ENCODE measurements around the gene ALOX5. TPM values are rescaled to one million over a fixed set of nuclear protein-coding genes. Genes with fewer than 3 reads are reported as not detected.

The ALOX5 gene
- total RNA-seq, 1 experiment from 2014 or later: 3.4 TPM

- TF ChIP-seq ZNF396 (CRISPR knock-in tag; IDR thresholded peaks at IDR 0.05; ENCODE audit: borderline replicate concordance) (no peak), ZNF232 (CRISPR knock-in tag; IDR thresholded peaks at IDR 0.05) (no peak)
Observed at GRCh38 chr10:45456822-45457221, 82.8 kb downstream of the ALOX5 start (continued).

GRCh38 chr10:45457487-45457886, 83.5 kb downstream of the ALOX5 start:
- Mint-ChIP-seq H3K4me3 (no peak overlapping the region), H3K36me3 (peaks cover 6% of the 10 kb centered on the region; the same call in 1 of the 2 replicates), H3K9me3 (no peaks in the 10 kb centered on the region), H3K4me1 (no peaks in the 10 kb centered on the region), H3K27ac (no peak overlapping the region), H3K27me3 (ENCODE audit: low read depth) (no peaks in the 10 kb centered on the region)
- DNase-seq (ENCODE audit: low spot score) (no peak), ATAC-seq (no peak)
- ChIA-PET POLR2A (no interaction called here), CTCF (no interaction called here)
- TF ChIP-seq TP53 (CRISPR knock-in tag; IDR thresholded peaks at IDR 0.05): no peak
- TF ChIP-seq STAT6 (CRISPR knock-in tag; conservative IDR thresholded peaks at IDR 0.05; ENCODE audit: low read depth): no peak
- TF ChIP-seq FOXK1 (CRISPR knock-in tag; IDR thresholded peaks at IDR 0.05): no peak
- no peak for TF ChIP-seq ZNF219 (CRISPR knock-in tag; IDR thresholded peaks at IDR 0.05; ENCODE audit: borderline replicate concordance)

- no peak for ATAC-seq
- H3K4me3 Mint-ChIP-seq: no peak overlapping the region
- DNase-seq (ENCODE audit: low spot score): no peak
- no peaks in the 10 kb centered on the region for H3K27me3 Mint-ChIP-seq (ENCODE audit: low read depth)
- TF ChIP-seq NR2C2 (CRISPR knock-in tag; IDR thresholded peaks at IDR 0.05) (no peak), ZNF671 (CRISPR knock-in tag; IDR thresholded peaks at IDR 0.05) (no peak), AR (CRISPR knock-in tag; IDR thresholded peaks at IDR 0.05) (no peak), NFYB (CRISPR knock-in tag; conservative IDR thresholded peaks at IDR 0.05; ENCODE audit: low read depth) (no peak), ZBTB43 (CRISPR knock-in tag; IDR thresholded peaks at IDR 0.05) (no peak), TEAD1 (CRISPR knock-in tag; IDR thresholded peaks at IDR 0.05) (no peak), ZNF423 (CRISPR knock-in tag; IDR thresholded peaks at IDR 0.05) (no peak), ZBTB21 (CRISPR knock-in tag; IDR thresholded peaks at IDR 0.05; ENCODE audit: borderline replicate concordance) (no peak), ELF4 (CRISPR knock-in tag; IDR thresholded peaks at IDR 0.05; ENCODE audit: low read depth) (no peak), ZNF396 (CRISPR knock-in tag; IDR thresholded peaks at IDR 0.05; ENCODE audit: borderline replicate concordance) (no peak)
- no peaks in the 10 kb centered on the region for H3K9me3 Mint-ChIP-seq
- no peak overlapping the region for H3K27ac Mint-ChIP-seq
- POLR2A ChIA-PET: no interaction called here
- peaks cover 6% of the 10 kb centered on the region; the same call in 1 of the 2 replicates for H3K36me3 Mint-ChIP-seq
- H3K4me1 Mint-ChIP-seq: peaks cover 3% of the 10 kb centered on the region; the same call in 1 of the 2 replicates
- CTCF ChIA-PET: interaction anchor here (2.0 kb wide), 1 partner anchor 210 kb away, joined by 8 read pairs; no protein-coding TSS in a partner anchor
Observed at GRCh38 chr10:45460235-45460878, 86.3 kb downstream of the ALOX5 start.

All from WTC11 (cell line).